Upper lobe of left lung (tissue), 6 donors: ENCODE measurements around the gene USP54. TPM values are rescaled to one million over a fixed set of nuclear protein-coding genes. Genes with fewer than 3 reads are reported as not detected.

Experiments
- ATAC-seq, 2 donors: fragments of 200-7000 bp; cut with Tn5 transposase; one replicate each; pipeline ENCODE4 v1.9.1; 2022; ENCODE audit warnings: mild to moderate bottlenecking in 2 of 2, moderate library complexity in 2 of 2; ENCODE audit not compliant: low FRiP score in 2 of 2
- DNase-seq, 2 donors: peaks; one replicate each; pipeline ENCODE4 v3.0.0-alpha.2; 2019 to 2020
- H3K27ac ChIP-seq, 4 donors: fragments of 200-600 bp; sonication (generic); one replicate each; pipeline ENCODE4 v1.5.1; 2016 to 2019
- H3K27me3 ChIP-seq, 4 donors: fragments of 200-600 bp; sonication (generic); one replicate each; pipeline ENCODE4 v1.5.1; 2017 to 2019
- H3K36me3 ChIP-seq, 4 donors: fragments of 200-600 bp; sonication (generic); one replicate each; pipeline ENCODE4 v1.5.1; 2016 to 2019
- H3K4me1 ChIP-seq, 4 donors: fragments of 200-600 bp; sonication (generic); one replicate each; pipeline ENCODE4 v1.5.1; 2018 to 2019
- H3K4me3 ChIP-seq, 4 donors: fragments of 200-600 bp; sonication (generic); one replicate each; pipeline ENCODE4 v1.5.1; 2017 to 2019; ENCODE audit warnings: mild to moderate bottlenecking in 2 of 4, moderate library complexity in 1 of 4
- H3K9me3 ChIP-seq, 4 donors: fragments of 200-600 bp; sonication (generic); one replicate each; pipeline ENCODE4 v1.5.1; 2018 to 2019
- EP300 ChIP-seq, 4 donors: sonication (generic); formaldehyde crosslinking; IDR thresholded peaks; one replicate each; pipeline ENCODE4 v1.5.1; 2017; ENCODE audit warnings: antibody characterized with exemption in 4 of 4, control low read depth in 2 of 4
- POLR2A ChIP-seq, 4 donors: fragments of 450-650 bp; IDR thresholded peaks; one replicate each; pipeline ENCODE4 v1.5.1; 2016 to 2017; ENCODE audit warnings: antibody characterized with exemption in 4 of 4, mild to moderate bottlenecking in 2 of 4
- POLR2AphosphoS5 ChIP-seq, 2 donors: sonication (generic); formaldehyde crosslinking; IDR thresholded peaks; one replicate each; pipeline ENCODE4 v1.5.1; 2017; ENCODE audit warnings: antibody characterized with exemption in 2 of 2
- WGBS, 2 donors: methylation state at CpG; one replicate each; pipeline ENCODE4 v1.1.5; 2017 to 2018; 5-methylcytosine and 5-hydroxymethylcytosine counted together
- total RNA-seq, 6 donors: library from RNA; depleted of rRNA in 4 of 6; stranded (reverse); fragments of >200 nt in 4 of 6; gene quantifications; one replicate each; pipeline versions ENCODE4 v1.1.0 to v1.2.1, GENCODE V29; 2016 to 2021
- TF ChIP-seq, protein P1 (sequence below), 6 experiments: fragments of 450-650 bp in 4 of 6; fragments of 200-600 bp in 2 of 6; sonication (generic) in 2 of 6; IDR thresholded peaks; one replicate each; pipeline ENCODE4 v1.5.1; 2016 to 2019; ENCODE audit warnings: antibody characterized with exemption in 6 of 6
- donor health status: DM: no; HTN: no; CAD: no; lungs with moderate emphysema.
- donor health status: DM: no; HTN: yes; CAD: no; lungs with severe emphysema.

Gene USP54
- total RNA-seq = 100 to 1,000 TPM in 4 of 6 donors, 10 to 100 TPM in 2; 67.9 to 188 (median 120) TPM

DNA sequence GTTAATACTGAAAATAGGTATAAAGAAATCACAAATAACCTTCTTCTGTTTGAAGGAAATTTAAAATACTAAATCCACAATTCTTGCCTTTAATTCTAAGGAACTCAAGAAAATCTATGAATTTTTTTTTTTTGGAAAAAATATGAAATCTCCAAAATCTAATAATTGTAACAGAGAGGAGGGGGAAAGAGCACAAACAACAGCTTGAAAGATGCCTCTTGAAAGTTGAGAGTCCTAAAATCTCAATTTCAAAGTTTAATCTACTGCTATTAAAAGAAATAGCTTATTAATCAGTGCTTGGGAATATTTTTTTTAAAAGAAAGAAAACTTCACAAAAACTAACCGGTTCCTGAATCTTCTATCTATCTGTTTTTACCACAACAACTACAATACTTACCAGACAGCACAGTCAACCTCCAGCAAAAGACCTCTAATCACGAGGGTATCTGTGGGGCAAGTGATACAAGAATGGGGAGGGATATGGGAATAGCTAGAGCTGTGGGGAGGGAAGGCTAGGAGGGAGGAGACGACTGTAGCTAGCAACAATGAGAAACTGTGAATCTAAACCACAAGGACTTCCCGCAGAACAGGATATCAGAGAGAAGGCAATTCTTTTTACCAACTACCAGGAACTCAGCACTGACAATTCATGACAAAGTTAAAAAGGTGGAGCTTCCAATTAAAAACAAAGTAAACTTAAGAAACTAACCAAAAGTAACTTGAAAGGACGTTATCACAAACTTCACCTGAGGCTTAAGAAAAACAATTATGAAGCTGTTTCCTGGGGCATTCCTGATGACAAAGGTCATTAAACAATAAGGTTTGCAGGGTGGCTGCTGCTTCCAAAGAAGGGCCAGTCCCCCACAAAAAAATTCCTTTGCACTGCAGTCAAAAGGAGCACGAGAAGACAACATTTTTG is at the start of gene USP54:
TSS of gene USP54 (minus strand) at position 462 of the 919 bp plus-strand sequence. CDS start 15,684 bp downstream, outside the sequence.
- Histone ChIP-seq H3K27ac (peak within 1 kb of the TSS; percentile 73 to 89 (median 82)), H3K27me3 (no peaks in the 10 kb centered on the region), H3K4me1 (peaks cover 39 to 59% (median 50%) of the 10 kb centered on the region in 4 donors), H3K4me3 (peak within 1 kb of the TSS in 2 of 4 donors; percentile 6 to 24), H3K36me3 (no peaks in the 10 kb centered on the region), H3K9me3 (no peaks in the 10 kb centered on the region)
- DNase-seq (peak in 1 of 2 donors; percentile 26), ATAC-seq (peak; percentile 72 to 80)
- WGBS, 2 donors = 9 to 15% methylated on average over 6 of the region's 6 CpGs
- TF ChIP-seq POLR2AphosphoS5 (IDR thresholded peaks at IDR 0.05) = peak in 1 of 2 donors; percentile 15
- TF ChIP-seq, protein P1, sequence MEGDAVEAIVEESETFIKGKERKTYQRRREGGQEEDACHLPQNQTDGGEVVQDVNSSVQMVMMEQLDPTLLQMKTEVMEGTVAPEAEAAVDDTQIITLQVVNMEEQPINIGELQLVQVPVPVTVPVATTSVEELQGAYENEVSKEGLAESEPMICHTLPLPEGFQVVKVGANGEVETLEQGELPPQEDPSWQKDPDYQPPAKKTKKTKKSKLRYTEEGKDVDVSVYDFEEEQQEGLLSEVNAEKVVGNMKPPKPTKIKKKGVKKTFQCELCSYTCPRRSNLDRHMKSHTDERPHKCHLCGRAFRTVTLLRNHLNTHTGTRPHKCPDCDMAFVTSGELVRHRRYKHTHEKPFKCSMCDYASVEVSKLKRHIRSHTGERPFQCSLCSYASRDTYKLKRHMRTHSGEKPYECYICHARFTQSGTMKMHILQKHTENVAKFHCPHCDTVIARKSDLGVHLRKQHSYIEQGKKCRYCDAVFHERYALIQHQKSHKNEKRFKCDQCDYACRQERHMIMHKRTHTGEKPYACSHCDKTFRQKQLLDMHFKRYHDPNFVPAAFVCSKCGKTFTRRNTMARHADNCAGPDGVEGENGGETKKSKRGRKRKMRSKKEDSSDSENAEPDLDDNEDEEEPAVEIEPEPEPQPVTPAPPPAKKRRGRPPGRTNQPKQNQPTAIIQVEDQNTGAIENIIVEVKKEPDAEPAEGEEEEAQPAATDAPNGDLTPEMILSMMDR (IDR thresholded peaks at IDR 0.05) = no peak
- peak in 1 of 4 donors; percentile 41 for TF ChIP-seq POLR2A (IDR thresholded peaks at IDR 0.05)
- peak in 1 of 4 donors; percentile 15 for TF ChIP-seq EP300 (IDR thresholded peaks at IDR 0.05)

- H3K4me1 ChIP-seq = peaks cover 0 to 17% (median 8%) of the 10 kb centered on the region in 4 donors
- H3K9me3 ChIP-seq = no peaks in the 10 kb centered on the region
- H3K27me3 ChIP-seq = no peaks in the 10 kb centered on the region
- 79 to 85% methylated on average over 3 of the region's 3 CpGs for WGBS, 2 donors
- TF ChIP-seq POLR2A (IDR thresholded peaks at IDR 0.05) (no peak), POLR2AphosphoS5 (IDR thresholded peaks at IDR 0.05) (no peak), EP300 (IDR thresholded peaks at IDR 0.05) (no peak)
- TF ChIP-seq, protein P1 (IDR thresholded peaks at IDR 0.05) = no peak
- no peak for DNase-seq
- H3K4me3 ChIP-seq = no peak overlapping the region
- H3K27ac ChIP-seq = no peak overlapping the region
- no peaks in the 10 kb centered on the region for H3K36me3 ChIP-seq
- peak in 1 of 2 donors; percentile 7 for ATAC-seq
Measured at GRCh38 chr10:73639286-73639685, 48.1 kb upstream of the USP54 start.

GRCh38 chr10:73635781-73636180 is 44.6 kb upstream of the USP54 start:
- no peak overlapping the region for H3K27ac ChIP-seq
- no peak for DNase-seq
- peaks cover 0 to 3% (median 0%) of the 10 kb centered on the region in 4 donors for H3K4me1 ChIP-seq
- 46 to 53% methylated on average over 1 of the region's 1 CpG for WGBS, 2 donors
- no peaks in the 10 kb centered on the region for H3K9me3 ChIP-seq
- no peak for ATAC-seq
- H3K36me3 ChIP-seq = no peaks in the 10 kb centered on the region
- TF ChIP-seq POLR2A (IDR thresholded peaks at IDR 0.05) = no peak
- TF ChIP-seq, protein P1 (IDR thresholded peaks at IDR 0.05) = no peak
- TF ChIP-seq EP300 (IDR thresholded peaks at IDR 0.05) = no peak
- TF ChIP-seq POLR2AphosphoS5 (IDR thresholded peaks at IDR 0.05) = no peak
- no peak overlapping the region for H3K4me3 ChIP-seq
- H3K27me3 ChIP-seq = no peaks in the 10 kb centered on the region

DNA sequence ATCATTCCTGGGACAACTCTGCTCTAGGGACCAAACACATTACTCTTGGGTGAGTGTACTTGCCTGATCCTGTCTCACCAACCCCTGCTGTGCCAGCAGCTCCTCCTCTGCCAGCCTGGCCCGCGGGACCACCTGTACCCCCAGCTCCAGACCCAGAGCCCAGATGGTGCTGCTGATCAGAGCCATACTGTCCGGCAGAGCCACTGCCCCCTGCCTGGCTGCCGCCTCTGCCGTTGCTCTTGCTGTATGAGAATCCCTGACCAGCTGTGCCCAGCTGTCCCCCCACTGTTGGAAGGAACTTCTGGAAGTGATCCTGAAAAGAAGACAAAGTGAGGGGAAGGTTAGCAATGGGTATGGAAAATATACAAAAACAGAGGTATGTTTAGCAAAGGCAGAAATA is 43.3 kb upstream of the USP54 start:
- no peak overlapping the region for H3K4me3 ChIP-seq
- H3K36me3 ChIP-seq = no peaks in the 10 kb centered on the region
- no peaks in the 10 kb centered on the region for H3K4me1 ChIP-seq
- WGBS, 2 donors = 83 to 84% methylated on average over 5 of the region's 5 CpGs
- no peaks in the 10 kb centered on the region for H3K27me3 ChIP-seq
- H3K9me3 ChIP-seq = no peaks in the 10 kb centered on the region
- peak in 1 of 2 donors; percentile 77 for DNase-seq
- TF ChIP-seq, protein P1 (IDR thresholded peaks at IDR 0.05) = no peak
- TF ChIP-seq POLR2A (IDR thresholded peaks at IDR 0.05) = no peak
- TF ChIP-seq POLR2AphosphoS5 (IDR thresholded peaks at IDR 0.05) = no peak
- no peak for TF ChIP-seq EP300 (IDR thresholded peaks at IDR 0.05)
- ATAC-seq = no peak
- no peak overlapping the region for H3K27ac ChIP-seq
